Nephron progenitor cell (in vitro differentiated cells): ENCODE data around the gene SMARCE1.

Source experiments
- DNase-seq: peaks from one replicate; pipeline ENCODE4 v3.0.0; 2021
- H3K27ac Mint-ChIP-seq: 2 replicates; pipeline ENCODE4 v1.8.0; 2021; ENCODE audit warnings: mild to moderate bottlenecking, moderate library complexity, mixed read lengths
- H3K27me3 Mint-ChIP-seq: 2 replicates; pipeline ENCODE4 v1.8.0; 2021; ENCODE audit warnings: mild to moderate bottlenecking, low read depth, mixed read lengths; ENCODE audit not compliant: poor library complexity
- H3K36me3 Mint-ChIP-seq: 2 replicates; pipeline ENCODE4 v1.8.0; 2021; ENCODE audit warnings: low read depth, mixed read lengths
- H3K4me1 Mint-ChIP-seq: 2 replicates; pipeline ENCODE4 v1.8.0; 2021; ENCODE audit warnings: mixed read lengths
- H3K4me3 Mint-ChIP-seq: 2 replicates; pipeline ENCODE4 v1.8.0; 2021; ENCODE audit warnings: mild to moderate bottlenecking, moderate library complexity, mixed read lengths
- H3K9me3 Mint-ChIP-seq: 2 replicates; pipeline ENCODE4 v1.8.0; 2021; ENCODE audit warnings: mild to moderate bottlenecking, moderate library complexity, mixed read lengths
- TF ChIP-seq, protein P1 (sequence below): fragments of 200-600 bp; sonication (generic); IDR thresholded peaks from 2 replicates; pipeline ENCODE4 v1.5.0; 2021; ENCODE audit warnings: antibody characterized with exemption

SMARCE1 gene

DNA sequence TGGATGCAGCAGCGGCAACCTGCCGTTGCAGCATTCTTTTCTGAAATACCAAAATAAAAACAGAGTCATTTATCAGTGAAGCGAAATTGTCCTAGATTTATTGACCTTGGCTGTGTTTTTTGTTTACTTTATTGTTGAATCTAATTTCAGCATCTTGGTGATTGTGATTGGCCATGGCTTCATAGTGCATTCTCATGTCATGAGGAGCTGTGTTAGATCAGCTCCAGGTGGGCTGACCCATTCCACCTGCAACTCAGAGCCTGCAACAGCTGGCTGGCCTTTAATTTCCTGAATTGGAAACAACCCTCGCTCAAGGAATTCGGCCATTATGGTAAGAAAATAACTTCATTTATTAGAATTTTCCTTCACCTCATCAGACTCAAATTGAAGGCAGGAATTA, 39.5 kb upstream of the SMARCE1 start:
- H3K27me3 Mint-ChIP-seq, result peaks cover 26% of the 10 kb centered on the region
- no peak for DNase-seq
- no peaks in the 10 kb centered on the region for H3K4me1 Mint-ChIP-seq
- no peak overlapping the region for H3K27ac Mint-ChIP-seq
- no peak overlapping the region for H3K4me3 Mint-ChIP-seq
- H3K9me3 Mint-ChIP-seq, result no peaks in the 10 kb centered on the region
- no peaks in the 10 kb centered on the region for H3K36me3 Mint-ChIP-seq
- TF ChIP-seq, protein P1, sequence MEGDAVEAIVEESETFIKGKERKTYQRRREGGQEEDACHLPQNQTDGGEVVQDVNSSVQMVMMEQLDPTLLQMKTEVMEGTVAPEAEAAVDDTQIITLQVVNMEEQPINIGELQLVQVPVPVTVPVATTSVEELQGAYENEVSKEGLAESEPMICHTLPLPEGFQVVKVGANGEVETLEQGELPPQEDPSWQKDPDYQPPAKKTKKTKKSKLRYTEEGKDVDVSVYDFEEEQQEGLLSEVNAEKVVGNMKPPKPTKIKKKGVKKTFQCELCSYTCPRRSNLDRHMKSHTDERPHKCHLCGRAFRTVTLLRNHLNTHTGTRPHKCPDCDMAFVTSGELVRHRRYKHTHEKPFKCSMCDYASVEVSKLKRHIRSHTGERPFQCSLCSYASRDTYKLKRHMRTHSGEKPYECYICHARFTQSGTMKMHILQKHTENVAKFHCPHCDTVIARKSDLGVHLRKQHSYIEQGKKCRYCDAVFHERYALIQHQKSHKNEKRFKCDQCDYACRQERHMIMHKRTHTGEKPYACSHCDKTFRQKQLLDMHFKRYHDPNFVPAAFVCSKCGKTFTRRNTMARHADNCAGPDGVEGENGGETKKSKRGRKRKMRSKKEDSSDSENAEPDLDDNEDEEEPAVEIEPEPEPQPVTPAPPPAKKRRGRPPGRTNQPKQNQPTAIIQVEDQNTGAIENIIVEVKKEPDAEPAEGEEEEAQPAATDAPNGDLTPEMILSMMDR, result no peak

DNA sequence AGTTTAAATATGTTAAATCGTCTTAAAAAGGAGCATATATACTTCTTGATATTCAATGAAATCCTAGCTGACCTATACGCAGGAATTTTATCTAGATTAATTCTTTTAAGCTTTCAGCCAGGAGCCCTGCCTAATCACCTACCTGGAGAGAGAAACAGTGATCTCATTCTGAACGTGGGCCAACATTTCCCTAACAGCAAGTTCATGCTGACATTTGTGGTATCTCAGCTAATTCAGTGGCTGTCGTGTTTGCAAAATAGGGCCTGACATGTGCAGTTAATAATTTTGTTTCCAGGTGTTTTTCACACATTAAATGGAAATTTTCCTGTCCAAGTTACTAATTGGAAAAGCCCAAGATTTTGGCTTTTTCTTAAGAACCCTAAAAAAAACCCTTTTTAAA, 38.6 kb upstream of the SMARCE1 start:
- Mint-ChIP-seq H3K9me3 (no peaks in the 10 kb centered on the region), H3K4me1 (no peaks in the 10 kb centered on the region), H3K36me3 (no peaks in the 10 kb centered on the region), H3K27ac (no peak overlapping the region), H3K27me3 (peaks cover 31% of the 10 kb centered on the region), H3K4me3 (no peak overlapping the region)
- TF ChIP-seq, protein P1, result no peak
- DNase-seq, result no peak

DNA sequence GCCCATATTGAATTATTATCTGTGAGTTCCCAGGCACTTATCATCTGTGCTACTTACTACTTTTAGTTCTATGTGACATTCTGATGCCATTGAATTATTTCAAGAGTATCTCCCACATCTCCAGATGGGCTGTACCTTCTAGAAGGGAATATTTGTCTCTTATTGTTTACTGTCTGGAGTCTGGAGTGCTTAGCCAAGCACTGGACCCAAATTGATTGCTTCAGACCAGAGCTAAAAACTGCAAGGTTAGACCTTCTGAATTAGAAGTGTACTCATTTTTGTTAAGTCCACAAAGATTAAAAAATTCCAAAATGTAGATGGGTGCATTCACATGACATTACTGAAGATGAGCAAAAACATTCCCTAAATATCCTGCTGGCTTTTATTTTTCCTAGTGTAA, 33.4 kb upstream of the SMARCE1 start:
- Mint-ChIP-seq H3K27me3 (peaks cover 26% of the 10 kb centered on the region), H3K27ac (no peak overlapping the region), H3K9me3 (no peaks in the 10 kb centered on the region), H3K4me1 (no peaks in the 10 kb centered on the region), H3K36me3 (no peaks in the 10 kb centered on the region), H3K4me3 (no peak overlapping the region)
- TF ChIP-seq, protein P1, result no peak
- no peak for DNase-seq

DNA sequence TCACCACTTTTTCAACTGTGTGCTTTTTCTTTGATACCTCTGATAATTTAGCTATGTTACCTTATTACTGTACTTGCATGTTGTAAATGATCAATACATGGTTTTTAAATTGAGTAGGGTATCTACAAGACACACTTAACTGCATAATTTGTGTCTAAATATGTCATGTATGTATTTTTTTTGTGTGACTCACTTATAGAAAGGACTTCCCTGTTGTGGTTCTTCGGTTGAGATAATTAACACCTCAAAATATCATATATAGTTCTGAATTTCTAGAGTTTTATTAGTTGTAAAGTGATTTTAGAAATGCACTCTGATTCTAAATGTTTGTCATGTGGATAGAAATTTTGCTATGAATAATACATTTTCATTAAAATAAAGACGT, 31.9 kb upstream of the SMARCE1 start:
- Mint-ChIP-seq H3K4me3 (no peak overlapping the region), H3K36me3 (no peaks in the 10 kb centered on the region)

DNA sequence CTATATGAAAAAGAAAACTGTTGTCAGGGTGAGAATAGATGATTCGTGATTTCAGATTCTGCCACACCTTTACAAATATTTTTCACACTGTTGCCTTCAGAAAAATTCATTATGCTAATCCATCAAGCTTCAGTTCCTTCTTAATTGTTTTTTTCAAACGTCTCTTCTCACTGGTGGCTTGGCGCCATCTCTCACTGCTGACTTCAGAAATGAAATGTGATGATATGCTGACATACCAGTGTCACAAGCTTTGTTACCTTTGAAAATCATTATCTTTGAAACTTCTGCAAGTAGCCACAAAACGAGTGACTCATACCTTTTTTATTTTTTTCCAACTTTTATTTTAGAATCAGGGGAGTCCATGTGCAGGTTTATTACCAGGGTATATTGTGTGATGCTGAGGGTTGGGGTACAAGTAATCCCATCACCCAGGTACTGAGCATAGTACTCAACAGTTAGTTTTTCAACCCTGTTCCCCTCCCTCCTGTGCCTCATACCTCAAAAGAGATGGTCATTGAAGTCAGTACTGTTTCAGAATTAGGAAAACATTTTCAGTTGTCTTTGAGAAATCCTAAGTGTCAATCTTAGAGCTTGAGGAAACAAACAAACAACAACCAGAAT, 31.4 kb upstream of the SMARCE1 start:
- peaks cover 40% of the 10 kb centered on the region for H3K27me3 Mint-ChIP-seq
- TF ChIP-seq, protein P1, result no peak
- DNase-seq, result no peak
- H3K4me3 Mint-ChIP-seq, result no peak overlapping the region
- H3K36me3 Mint-ChIP-seq, result no peaks in the 10 kb centered on the region
- H3K27ac Mint-ChIP-seq, result no peak overlapping the region
- peaks cover 9% of the 10 kb centered on the region for H3K4me1 Mint-ChIP-seq
- H3K9me3 Mint-ChIP-seq, result no peaks in the 10 kb centered on the region

More for the DNA sequence above, 31.9 kb upstream of the SMARCE1 start:
- TF ChIP-seq, protein P1, result no peak
- H3K27me3 Mint-ChIP-seq, result peaks cover 36% of the 10 kb centered on the region
- H3K9me3 Mint-ChIP-seq, result no peaks in the 10 kb centered on the region
- DNase-seq, result no peak
- peaks cover 4% of the 10 kb centered on the region for H3K4me1 Mint-ChIP-seq
- no peak overlapping the region for H3K27ac Mint-ChIP-seq

DNA sequence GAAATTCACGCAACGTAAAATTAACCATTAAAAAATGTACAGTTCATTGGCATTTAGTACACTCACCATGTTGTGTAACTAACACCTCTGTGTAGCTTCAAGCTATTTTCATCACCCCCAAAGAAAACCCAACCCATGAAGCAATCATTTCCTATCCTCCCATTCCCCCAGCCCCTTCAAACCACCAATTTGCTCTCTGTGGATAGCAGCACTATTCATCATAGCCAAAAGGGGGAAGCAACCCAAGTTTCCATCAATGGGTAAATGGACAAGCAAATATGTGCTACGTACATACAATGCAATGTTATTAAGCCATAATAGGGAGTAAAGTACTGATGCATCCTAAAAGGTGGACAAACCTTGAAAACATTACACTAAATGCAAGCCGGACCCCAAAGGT, 28.3 kb upstream of the SMARCE1 start:
- TF ChIP-seq, protein P1, result no peak
- Mint-ChIP-seq H3K36me3 (no peaks in the 10 kb centered on the region), H3K27me3 (peaks cover 41% of the 10 kb centered on the region), H3K27ac (no peak overlapping the region), H3K9me3 (no peaks in the 10 kb centered on the region), H3K4me3 (no peak overlapping the region), H3K4me1 (peaks cover 11% of the 10 kb centered on the region)
- DNase-seq, result no peak
